ENCODE data around the gene GGT7. TPM values are rescaled to one million over a fixed set of nuclear protein-coding genes. Genes with fewer than 3 reads are reported as not detected.

GGT7 gene
- total and polyA plus RNA-seq, 2 of the 4 experiments (the other 2 are of a cell fraction), result 3.4 to 25.9 TPM

DNA sequence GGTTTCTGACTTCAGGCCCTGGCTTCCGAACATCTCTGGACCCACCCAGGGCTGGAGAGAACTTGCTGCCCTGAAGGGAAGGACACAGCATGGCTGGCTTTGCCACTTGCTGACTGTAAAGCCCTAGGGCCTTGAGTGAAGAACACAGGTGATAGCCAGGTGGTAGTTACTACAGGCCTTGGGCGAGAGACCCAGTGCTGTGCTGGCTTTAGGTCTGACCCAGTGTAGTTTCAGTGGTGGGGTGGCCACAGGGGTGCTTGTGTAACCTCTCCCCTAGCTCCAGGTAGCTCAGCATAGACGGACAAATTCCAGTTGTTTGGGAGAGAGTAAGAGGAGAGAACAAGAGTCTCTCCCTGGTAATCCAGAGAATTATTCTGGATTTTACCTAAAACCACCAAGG lies 74.3 kb downstream of the GGT7 start:
- no peak overlapping the region for H3K14ac ChIP-seq (replicated peaks; ENCODE audit: low read depth, low read length)
- H2BK5ac ChIP-seq (ENCODE audit: low read depth, low read length, poor library complexity, severe bottlenecking), result no peak overlapping the region
- H3K9me1 ChIP-seq (ENCODE audit: insufficient read depth, low read length), result peaks cover 14% of the 10 kb centered on the region; the same call in 1 of the 2 replicates
- no peak overlapping the region for H3K4me2 ChIP-seq (ENCODE audit: low read depth, low read length)
- H3K27me3 ChIP-seq (ENCODE audit: control insufficient read depth, insufficient read depth, low read length), result no peaks in the 10 kb centered on the region
- H3K56ac ChIP-seq (ENCODE audit: extremely low read depth, insufficient read depth, low read length), result no peak overlapping the region
- no peak overlapping the region for H2AFZ ChIP-seq (replicated peaks; ENCODE audit: low read length, poor library complexity)
- H4K8ac ChIP-seq (ENCODE audit: low read depth in 2 of 2, low read length in 2 of 2), result no peak overlapping the region
- H3K4me1 ChIP-seq (ENCODE audit: control insufficient read depth, insufficient read depth, low read length), result peaks cover 3% of the 10 kb centered on the region
- ATAC-seq (ENCODE audit: low read depth) (no peak), DNase-seq (no peak)
- no peaks in the 10 kb centered on the region for H3K36me3 ChIP-seq (ENCODE audit: control insufficient read depth, insufficient read depth, low read length)
- H2BK20ac ChIP-seq (ENCODE audit: low read depth, low read length), result no peak overlapping the region
- peaks cover 3% of the 10 kb centered on the region; the same call in 1 of the 2 replicates for H3K9me3 ChIP-seq (ENCODE audit: control insufficient read depth, insufficient read depth, low read length)
- H3K23ac ChIP-seq (ENCODE audit: low read depth, low read length), result no peak overlapping the region
- no peak overlapping the region for H3K9ac ChIP-seq (ENCODE audit: low read depth, low read length)
- H3K27ac ChIP-seq (ENCODE audit: insufficient read depth, low read length), result no peak overlapping the region
- dilution Hi-C loops (cut with HindIII; ENCODE audit: low sequenced_read_pairs, unreplicated experiment), result no loop called here
- no peak overlapping the region for H3K18ac ChIP-seq (ENCODE audit: low read depth, low read length)
- no peak overlapping the region for H4K91ac ChIP-seq (ENCODE audit: insufficient read depth, low read depth, low read length)
- in situ Hi-C loops (cut with MboI; ENCODE audit: low sequenced_read_pairs), result no loop called here
- TF ChIP-seq NFE2L2 (IDR thresholded peaks at IDR 0.05; ENCODE audit: low read depth, low read length), result no peak
- TF ChIP-seq, protein P1, sequence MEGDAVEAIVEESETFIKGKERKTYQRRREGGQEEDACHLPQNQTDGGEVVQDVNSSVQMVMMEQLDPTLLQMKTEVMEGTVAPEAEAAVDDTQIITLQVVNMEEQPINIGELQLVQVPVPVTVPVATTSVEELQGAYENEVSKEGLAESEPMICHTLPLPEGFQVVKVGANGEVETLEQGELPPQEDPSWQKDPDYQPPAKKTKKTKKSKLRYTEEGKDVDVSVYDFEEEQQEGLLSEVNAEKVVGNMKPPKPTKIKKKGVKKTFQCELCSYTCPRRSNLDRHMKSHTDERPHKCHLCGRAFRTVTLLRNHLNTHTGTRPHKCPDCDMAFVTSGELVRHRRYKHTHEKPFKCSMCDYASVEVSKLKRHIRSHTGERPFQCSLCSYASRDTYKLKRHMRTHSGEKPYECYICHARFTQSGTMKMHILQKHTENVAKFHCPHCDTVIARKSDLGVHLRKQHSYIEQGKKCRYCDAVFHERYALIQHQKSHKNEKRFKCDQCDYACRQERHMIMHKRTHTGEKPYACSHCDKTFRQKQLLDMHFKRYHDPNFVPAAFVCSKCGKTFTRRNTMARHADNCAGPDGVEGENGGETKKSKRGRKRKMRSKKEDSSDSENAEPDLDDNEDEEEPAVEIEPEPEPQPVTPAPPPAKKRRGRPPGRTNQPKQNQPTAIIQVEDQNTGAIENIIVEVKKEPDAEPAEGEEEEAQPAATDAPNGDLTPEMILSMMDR (conservative IDR thresholded peaks at IDR 0.05; ENCODE audit: low read depth, low read length), result no peak
- no peak for TF ChIP-seq RCOR1 (IDR thresholded peaks at IDR 0.05; ENCODE audit: insufficient replicate concordance, low read length)
- ChIA-PET CTCF (no interaction called here), POLR2A (ENCODE audit: unreplicated experiment) (no interaction called here)
- peaks cover 21 to 65% of the 10 kb centered on the region in 2 experiments for H3K79me1 ChIP-seq (ENCODE audit: low read depth in 1 of 2, low read length in 2 of 2)
- no peak overlapping the region for H2BK15ac ChIP-seq (ENCODE audit: low read depth, low read length)
- peaks cover 53% of the 10 kb centered on the region for H4K20me1 ChIP-seq (ENCODE audit: insufficient read depth, low read length)
- H2AK5ac ChIP-seq (ENCODE audit: low read depth, low read length), result no peak overlapping the region
- H2BK120ac ChIP-seq (ENCODE audit: low read depth, low read length), result no peak overlapping the region
- WGBS, 2 experiments (ENCODE audit: extremely low coverage in 2 of 2, insufficient read length in 1 of 2), result no CpG with 5 or more reads among the region's 3 CpGs
- no TSS peak for BruUV-seq (replicated peaks)
- no peak overlapping the region for H3K4ac ChIP-seq (ENCODE audit: low read depth, low read length)
- H3K4me3 ChIP-seq (ENCODE audit: insufficient read depth, low read depth, low read length), result no peak overlapping the region
- H2AK9ac ChIP-seq (replicated peaks; ENCODE audit: low read depth, low read length, poor library complexity), result no peak overlapping the region
- no peak overlapping the region for H4K5ac ChIP-seq (ENCODE audit: low read depth, low read length)
- intact Hi-C loops (cut with micrococcal nuclease), result no loop called here
